HL-60/S4 (cell line): ENCODE measurements around the gene LACRT.
"Not testable (repeated sequence)": the region's sequence is repeated elsewhere in the genome, so short reads cannot be mapped to it uniquely, and the experiment has no call there.

Experiments used
- in situ Hi-C: fragments of 300-500 bp; cut with MboI; formaldehyde crosslinking; loops from 2 replicates; pipeline ENCODE4 v1.14.3; 2022; ENCODE audit warnings: low sequenced_read_pairs

LACRT gene

GRCh38 chr12:54634795-54635194 lies at the start of gene LACRT:
Gene LACRT (minus strand): TSS chr12:54634895. CDS start chr12:54634841, 54 bp downstream.
- in situ Hi-C loops = no loop called here

GRCh38 chr12:54683398-54683797 lies 48.7 kb upstream of the LACRT start:
- in situ Hi-C loops = no loop called here

GRCh38 chr12:54682674-54683073 lies 48.0 kb upstream of the LACRT start:
- in situ Hi-C loops = no loop called here

- in situ Hi-C loops = no loop called here
These were observed 45.7 kb upstream of the LACRT start for GRCh38 chr12:54680374-54680773.

GRCh38 chr12:54678131-54678530 lies 43.4 kb upstream of the LACRT start:
- in situ Hi-C loops = no loop called here

- in situ Hi-C loops = no loop called here
These were observed 33.2 kb upstream of the LACRT start for GRCh38 chr12:54667945-54668344.

- in situ Hi-C loops = no loop called here
These were observed 31.3 kb upstream of the LACRT start for GRCh38 chr12:54666008-54666407.

- in situ Hi-C loops = not testable (repeated sequence)
These were observed 30.4 kb upstream of the LACRT start for GRCh38 chr12:54665022-54665635.

- in situ Hi-C loops = no loop called here
These were observed 28.9 kb upstream of the LACRT start for GRCh38 chr12:54663603-54664002.

- in situ Hi-C loops = no loop called here
These were observed 27.3 kb upstream of the LACRT start for GRCh38 chr12:54662026-54662425.

GRCh38 chr12:54661048-54661447 lies 26.4 kb upstream of the LACRT start:
- in situ Hi-C loops = no loop called here

GRCh38 chr12:54660320-54660962 lies 25.7 kb upstream of the LACRT start:
- in situ Hi-C loops = no loop called here

GRCh38 chr12:54658306-54659264 lies 23.9 kb upstream of the LACRT start:
- in situ Hi-C loops = no loop called here

GRCh38 chr12:54657105-54657607 lies 22.5 kb upstream of the LACRT start:
- in situ Hi-C loops = no loop called here

GRCh38 chr12:54654926-54655325 lies 20.2 kb upstream of the LACRT start:
- in situ Hi-C loops = no loop called here

GRCh38 chr12:54653025-54653424 lies 18.3 kb upstream of the LACRT start:
- in situ Hi-C loops = no loop called here

GRCh38 chr12:54650889-54651288 lies 16.2 kb upstream of the LACRT start:
- in situ Hi-C loops = no loop called here

- in situ Hi-C loops = no loop called here
These were observed 15.7 kb upstream of the LACRT start for GRCh38 chr12:54650409-54650808.

GRCh38 chr12:54649825-54650224 lies 15.1 kb upstream of the LACRT start:
- in situ Hi-C loops = no loop called here

GRCh38 chr12:54648265-54648664 lies 13.6 kb upstream of the LACRT start, which contains the start of gene DCD:
Gene DCD (minus strand): TSS chr12:54648365. CDS start chr12:54648303, 62 bp downstream.
- in situ Hi-C loops = no loop called here

- in situ Hi-C loops = no loop called here
These were observed 6.9 kb upstream of the LACRT start for GRCh38 chr12:54641554-54641953.
